Coronary artery (tissue), 2 donors: ENCODE results near the gene FIBCD1.

Source experiments
- DNase-seq: peaks from one replicate; pipeline ENCODE4 v3.0.0-alpha.2; 2017; ENCODE audit warnings: low spot score
- H3K27ac ChIP-seq, 2 donors: fragments of 200-600 bp; sonication (generic); one replicate each; pipeline ENCODE4 v1.5.1; 2016 to 2019
- H3K4me3 ChIP-seq: fragments of 200-600 bp; sonication (generic); 2 replicates; pipeline ENCODE4 v1.5.1; 2016; ENCODE audit warnings: mild to moderate bottlenecking, moderate library complexity
- CTCF ChIP-seq: fragments of 200-600 bp; sonication (generic); IDR thresholded peaks from one replicate; pipeline ENCODE4 v1.5.1; 2019; ENCODE audit warnings: antibody characterized with exemption

FIBCD1 gene

DNA sequence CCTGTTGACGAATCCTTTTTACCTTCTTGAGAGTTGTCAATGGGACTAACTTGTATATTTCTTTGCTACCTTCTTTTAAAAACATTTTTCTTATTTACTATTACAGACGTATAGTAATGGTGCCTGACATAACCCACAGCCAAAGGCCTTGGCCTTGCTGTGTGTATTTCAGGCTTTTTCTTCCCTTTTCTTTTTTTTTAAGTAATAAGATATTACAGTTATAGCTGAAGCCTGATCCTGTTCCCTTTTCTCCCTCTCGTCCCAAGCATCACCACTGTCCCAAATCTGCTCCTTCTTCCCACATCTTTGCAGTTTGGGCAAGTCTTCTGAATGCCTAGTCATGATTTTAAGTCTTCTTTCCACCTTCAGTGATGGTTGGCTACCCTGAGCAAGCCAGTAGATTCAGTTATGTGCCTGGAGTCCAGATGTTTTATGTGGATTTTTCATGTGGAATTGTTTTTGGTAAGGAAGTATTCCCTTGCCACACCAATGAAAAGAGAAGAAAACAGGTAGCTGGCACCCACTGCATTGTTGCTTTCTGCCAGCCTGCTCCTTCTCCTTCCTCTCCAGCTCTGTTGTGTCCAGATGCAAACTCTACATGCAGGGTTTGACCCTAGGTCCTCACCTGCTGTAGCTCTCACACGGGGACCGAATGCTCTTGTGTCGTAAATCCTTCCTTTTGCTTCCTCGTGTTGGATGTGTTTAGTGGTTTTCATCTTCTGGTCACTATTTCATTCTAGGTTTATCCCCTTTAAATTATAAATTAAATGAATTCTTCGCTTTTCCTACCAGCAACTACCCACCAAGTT is 77.5 kb downstream of the FIBCD1 start:
- TF ChIP-seq CTCF, result no peak
- H3K27ac ChIP-seq, result peak overlapping the region; percentile 63 to 87
- no peak overlapping the region for H3K4me3 ChIP-seq
- peak; percentile 41 for DNase-seq

GRCh38 chr9:130860458-130861316 is 78.4 kb downstream of the FIBCD1 start:
- peak overlapping the region; percentile 68 to 87 for H3K27ac ChIP-seq
- TF ChIP-seq CTCF, result peak; percentile 32
- peak overlapping the region; percentile 62 for H3K4me3 ChIP-seq
- peak; percentile 97 for DNase-seq

DNA sequence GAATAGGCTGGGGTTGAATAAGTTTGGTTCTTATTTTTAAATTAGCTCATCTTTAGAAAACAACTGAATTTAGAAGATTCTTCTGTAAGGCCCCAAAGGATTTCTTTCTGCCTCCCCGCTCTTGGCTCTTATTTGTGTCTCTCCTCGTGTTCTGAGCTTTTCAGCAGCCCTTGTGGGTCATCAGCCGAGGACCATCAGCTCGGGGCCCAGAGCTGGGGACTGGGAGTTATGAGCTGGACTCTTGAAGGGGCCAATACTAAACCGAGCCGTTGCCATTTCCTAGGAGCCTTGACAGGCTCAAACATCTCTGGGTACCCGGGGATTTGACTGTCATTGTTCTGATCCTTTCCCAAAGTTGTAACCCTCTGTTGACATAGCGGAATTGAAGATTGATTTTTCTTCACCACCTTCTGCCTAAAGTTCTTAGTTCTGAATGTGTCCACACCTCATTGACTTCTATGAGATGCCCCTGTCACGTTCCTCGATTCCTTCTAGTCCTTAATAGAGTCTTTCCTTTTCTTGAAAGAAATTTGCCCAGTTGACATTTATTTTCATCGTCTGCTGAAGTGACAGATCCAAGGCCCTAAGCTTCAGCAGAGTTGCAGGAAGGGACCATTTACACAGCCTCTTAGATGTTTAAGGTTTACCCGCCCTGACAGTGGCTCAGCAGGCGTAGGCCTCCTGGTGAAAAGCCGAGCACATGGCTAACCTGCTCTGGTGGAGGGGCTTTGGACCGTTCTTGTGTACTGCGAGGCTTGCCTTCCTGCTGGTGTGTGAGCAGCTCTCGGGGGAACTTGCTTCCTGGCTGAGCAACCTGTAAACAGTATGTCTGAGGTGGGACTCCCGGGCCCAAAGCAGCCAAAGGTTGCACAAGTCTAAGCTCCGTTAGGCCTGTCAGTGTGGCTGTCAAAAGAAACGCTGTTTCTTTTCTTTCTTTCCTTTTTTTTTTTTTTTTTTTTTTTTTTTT is 80.0 kb downstream of the FIBCD1 start:
- peak overlapping the region; percentile 64 to 87 for H3K27ac ChIP-seq
- H3K4me3 ChIP-seq, result peak overlapping the region; percentile 37
- peak; percentile 72 for DNase-seq
- TF ChIP-seq CTCF, result no peak

DNA sequence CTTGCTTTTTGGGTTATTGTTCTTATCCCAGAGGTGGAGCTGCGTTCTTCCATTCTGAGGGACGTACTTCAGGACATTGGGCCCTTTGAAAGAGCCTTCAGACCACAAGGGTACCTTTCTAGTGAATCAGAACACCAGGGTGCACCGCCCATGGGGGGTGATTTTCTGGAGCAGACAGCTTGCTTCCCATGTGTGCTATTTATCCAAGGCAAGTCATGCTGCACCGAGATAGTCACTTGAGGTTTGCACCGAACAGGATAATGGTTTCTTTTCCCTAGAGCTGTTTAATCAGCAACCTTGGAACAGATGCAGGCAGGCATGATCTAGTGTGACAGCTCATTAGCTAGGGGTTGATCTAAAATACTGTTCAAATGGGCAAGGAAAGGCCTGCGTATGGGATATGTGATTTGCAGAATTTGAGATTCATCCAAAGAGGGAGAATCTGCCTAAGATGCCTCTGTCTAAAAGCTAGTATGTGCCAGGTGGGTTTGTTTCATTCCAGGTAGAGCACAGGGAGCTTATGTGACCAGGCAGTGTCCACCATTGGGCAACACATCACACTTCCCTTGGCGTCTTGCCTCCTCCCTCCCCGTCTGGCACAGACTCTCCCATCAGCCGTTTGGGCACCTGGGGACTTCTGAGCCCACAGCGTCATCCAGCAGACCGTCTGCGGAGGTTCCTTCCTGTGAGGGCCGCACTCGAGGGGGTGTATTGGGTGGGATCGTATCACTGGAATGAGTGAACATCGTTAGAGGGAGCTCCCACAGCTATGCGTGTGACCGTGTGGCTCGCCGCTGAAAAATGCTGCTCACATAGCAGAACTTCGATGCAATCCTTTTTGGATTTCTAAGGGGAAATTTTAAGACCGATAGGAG is 80.9 kb downstream of the FIBCD1 start:
- DNase-seq, result peak; percentile 90
- TF ChIP-seq CTCF, result no peak
- peak overlapping the region; percentile 37 for H3K4me3 ChIP-seq
- H3K27ac ChIP-seq, result peak overlapping the region; percentile 64 to 87

DNA sequence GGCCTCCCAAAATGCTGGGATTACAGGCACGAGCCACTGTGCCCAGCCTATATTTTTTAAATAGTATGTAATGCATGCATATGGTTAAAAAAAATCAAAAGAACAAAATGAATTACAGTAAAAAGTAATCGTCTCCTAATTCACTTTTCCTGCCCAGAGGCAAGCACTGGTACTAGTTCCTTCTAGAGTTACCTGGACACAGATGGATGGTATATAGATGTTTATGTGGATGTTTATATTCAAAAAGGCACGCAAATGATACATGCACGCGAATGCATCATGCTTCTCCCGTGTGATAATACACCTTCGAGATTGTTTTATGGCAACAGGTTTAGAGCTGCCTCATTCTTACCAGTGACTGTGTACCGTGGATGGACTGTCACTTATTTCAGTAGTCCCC is 82.6 kb downstream of the FIBCD1 start:
- no peak overlapping the region for H3K4me3 ChIP-seq
- DNase-seq, result no peak
- peak overlapping the region in 1 of 2 donors; percentile 20 for H3K27ac ChIP-seq
- no peak for TF ChIP-seq CTCF

DNA sequence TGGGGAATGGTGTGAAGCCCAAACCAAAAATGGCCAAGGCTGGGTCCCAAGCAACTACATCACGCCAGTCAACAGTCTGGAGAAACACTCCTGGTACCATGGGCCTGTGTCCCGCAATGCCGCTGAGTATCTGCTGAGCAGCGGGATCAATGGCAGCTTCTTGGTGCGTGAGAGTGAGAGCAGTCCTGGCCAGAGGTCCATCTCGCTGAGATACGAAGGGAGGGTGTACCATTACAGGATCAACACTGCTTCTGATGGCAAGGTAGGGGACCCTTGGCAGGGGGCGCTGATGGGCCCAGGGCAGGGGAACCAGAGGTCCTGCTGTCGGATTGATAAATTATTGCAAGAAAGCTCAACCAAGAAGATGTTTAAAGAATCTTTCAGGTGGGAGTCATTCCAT is 84.2 kb downstream of the FIBCD1 start:
- H3K27ac ChIP-seq, result peak overlapping the region in 1 of 2 donors; percentile 17
- DNase-seq, result peak; percentile 58
- H3K4me3 ChIP-seq, result no peak overlapping the region
- no peak for TF ChIP-seq CTCF
